C4-2B (cell line): ENCODE data around the gene SEMA3C.

Source experiments
- H3K27ac ChIP-seq: fragments of 450-650 bp; 2 replicates; pipeline ENCODE4 v1.5.1; 2017
- ZFX ChIP-seq: fragments of 450-650 bp; IDR thresholded peaks from 2 replicates; pipeline ENCODE4 v1.6.1; 2017
- TF ChIP-seq, protein P1 (sequence below): fragments of 450-650 bp; conservative IDR thresholded peaks from 2 replicates; pipeline ENCODE4 v1.5.1; 2017; ENCODE audit warnings: mild to moderate bottlenecking

The SEMA3C gene

DNA sequence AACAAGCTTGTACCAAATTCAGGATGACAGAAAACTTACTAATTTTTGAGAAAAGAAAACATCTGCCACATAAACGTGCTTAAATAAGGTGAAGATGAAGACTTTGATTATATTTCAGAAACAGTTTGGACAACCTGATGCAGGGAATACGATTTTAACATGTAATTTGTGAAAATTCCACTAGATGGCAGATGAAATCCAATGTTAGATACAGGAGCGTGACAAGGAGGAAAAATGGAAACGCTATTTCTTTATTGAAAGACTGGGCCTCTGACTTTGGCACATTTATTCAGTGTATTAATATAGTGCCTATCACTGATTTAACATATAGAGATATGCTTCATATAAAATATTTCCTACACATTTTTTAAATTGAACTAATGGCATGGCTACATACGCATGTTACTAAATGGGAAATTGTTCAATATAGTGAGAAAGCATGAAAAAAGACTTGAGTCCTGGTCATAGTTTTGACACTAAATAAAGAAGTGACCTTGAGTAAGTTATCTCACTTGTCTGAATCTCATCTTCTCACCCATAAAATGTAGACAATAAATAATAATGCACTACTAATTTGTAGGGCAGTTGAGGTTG is 219.7 kb downstream of the SEMA3C start:
- TF ChIP-seq, protein P1, sequence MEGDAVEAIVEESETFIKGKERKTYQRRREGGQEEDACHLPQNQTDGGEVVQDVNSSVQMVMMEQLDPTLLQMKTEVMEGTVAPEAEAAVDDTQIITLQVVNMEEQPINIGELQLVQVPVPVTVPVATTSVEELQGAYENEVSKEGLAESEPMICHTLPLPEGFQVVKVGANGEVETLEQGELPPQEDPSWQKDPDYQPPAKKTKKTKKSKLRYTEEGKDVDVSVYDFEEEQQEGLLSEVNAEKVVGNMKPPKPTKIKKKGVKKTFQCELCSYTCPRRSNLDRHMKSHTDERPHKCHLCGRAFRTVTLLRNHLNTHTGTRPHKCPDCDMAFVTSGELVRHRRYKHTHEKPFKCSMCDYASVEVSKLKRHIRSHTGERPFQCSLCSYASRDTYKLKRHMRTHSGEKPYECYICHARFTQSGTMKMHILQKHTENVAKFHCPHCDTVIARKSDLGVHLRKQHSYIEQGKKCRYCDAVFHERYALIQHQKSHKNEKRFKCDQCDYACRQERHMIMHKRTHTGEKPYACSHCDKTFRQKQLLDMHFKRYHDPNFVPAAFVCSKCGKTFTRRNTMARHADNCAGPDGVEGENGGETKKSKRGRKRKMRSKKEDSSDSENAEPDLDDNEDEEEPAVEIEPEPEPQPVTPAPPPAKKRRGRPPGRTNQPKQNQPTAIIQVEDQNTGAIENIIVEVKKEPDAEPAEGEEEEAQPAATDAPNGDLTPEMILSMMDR: peak; percentile 86
- TF ChIP-seq ZFX: no peak
- no peak overlapping the region for H3K27ac ChIP-seq
